Left ventricle myocardium inferior (tissue), 1 donor: ENCODE data around the gene WNT9A. TPM values are rescaled to one million over a fixed set of nuclear protein-coding genes. Genes with fewer than 3 reads are reported as not detected.
"Not testable (repeated sequence)": the region's sequence is repeated elsewhere in the genome, so short reads cannot be mapped to it uniquely, and the experiment has no call there.

Experiments used
- DNase-seq: peaks from one replicate; pipeline ENCODE4 v3.0.0-alpha.2; 2020
- H3K27ac ChIP-seq: fragments of 200-600 bp; replicated peaks from 2 replicates; pipeline ENCODE4 v1.8.0; 2021
- H3K27me3 ChIP-seq: fragments of 200-600 bp; 2 replicates; pipeline ENCODE4 v1.8.0; 2021; ENCODE audit warnings: low read depth
- H3K36me3 ChIP-seq: fragments of 200-600 bp; 2 replicates; pipeline ENCODE4 v1.8.0; 2021
- H3K4me1 ChIP-seq: fragments of 200-600 bp; 2 replicates; pipeline ENCODE4 v1.8.0; 2021
- H3K4me3 ChIP-seq: fragments of 200-600 bp; 2 replicates; pipeline ENCODE4 v1.8.0; 2021; ENCODE audit warnings: mild to moderate bottlenecking, moderate library complexity
- H3K9me3 ChIP-seq: fragments of 200-600 bp; replicated peaks from 2 replicates; pipeline ENCODE4 v1.8.0; 2021
- intact Hi-C: fragments of 100-400 bp; cut with micrococcal nuclease; formaldehyde crosslinking; loops from one replicate; pipeline ENCODE4 v1.11.0; 2022
- total RNA-seq: library from RNA; stranded (reverse); fragmentation: NEBNext Ultra II Directional; extraction: Animal tissue kit (Norgen Biotek cat#: 25700); gene quantifications from one replicate; pipeline ENCODE4 v1.2.1, GENCODE V29; 2021
- TF ChIP-seq, protein P1 (sequence below): fragments of 200-600 bp; IDR thresholded peaks from 2 replicates; pipeline ENCODE4 v1.8.0; 2021; ENCODE audit warnings: antibody characterized with exemption, mild to moderate bottlenecking, borderline replicate concordance
- donor health status: DM: no; HTN: yes; CAD: no; lungs with severe emphysema.

Gene WNT9A
- total RNA-seq, 1 donor from 2014 or later = 4.8 TPM

DNA sequence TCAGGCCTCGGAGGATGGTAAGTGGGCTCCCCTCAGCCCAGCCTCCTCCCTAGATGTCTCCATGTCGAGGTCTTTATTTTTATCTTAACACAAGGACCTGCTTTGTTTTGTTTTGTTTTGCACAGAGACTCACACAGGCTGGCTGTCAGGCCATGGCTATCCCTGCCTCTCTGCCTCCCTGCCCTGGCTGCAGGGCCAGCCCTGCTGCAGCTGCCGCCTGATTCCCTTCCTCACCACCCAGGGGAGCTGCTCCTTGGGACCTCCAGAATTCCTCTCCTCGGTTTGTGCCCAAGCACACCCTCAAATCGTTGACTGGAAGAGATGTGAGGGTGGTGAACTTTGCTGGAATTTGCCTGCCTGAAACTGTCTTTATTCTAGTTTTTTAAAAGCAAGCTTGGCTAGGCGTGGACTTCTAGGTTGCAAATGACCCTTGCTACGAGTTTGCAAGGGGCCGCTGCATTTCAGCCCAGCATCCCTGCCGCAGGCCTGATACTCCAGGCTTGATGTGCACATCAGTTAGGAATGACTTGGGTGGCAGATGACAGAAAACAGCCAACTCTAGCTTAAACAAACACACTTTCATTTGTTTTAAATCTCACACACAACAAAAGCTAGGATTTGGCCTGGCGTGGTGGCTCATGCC lies 37.1 kb downstream of the WNT9A start:
- no peaks in the 10 kb centered on the region for H3K9me3 ChIP-seq
- peaks cover 5% of the 10 kb centered on the region for H3K27me3 ChIP-seq
- no peak for DNase-seq
- intact Hi-C loops = no loop called here
- TF ChIP-seq, protein P1, sequence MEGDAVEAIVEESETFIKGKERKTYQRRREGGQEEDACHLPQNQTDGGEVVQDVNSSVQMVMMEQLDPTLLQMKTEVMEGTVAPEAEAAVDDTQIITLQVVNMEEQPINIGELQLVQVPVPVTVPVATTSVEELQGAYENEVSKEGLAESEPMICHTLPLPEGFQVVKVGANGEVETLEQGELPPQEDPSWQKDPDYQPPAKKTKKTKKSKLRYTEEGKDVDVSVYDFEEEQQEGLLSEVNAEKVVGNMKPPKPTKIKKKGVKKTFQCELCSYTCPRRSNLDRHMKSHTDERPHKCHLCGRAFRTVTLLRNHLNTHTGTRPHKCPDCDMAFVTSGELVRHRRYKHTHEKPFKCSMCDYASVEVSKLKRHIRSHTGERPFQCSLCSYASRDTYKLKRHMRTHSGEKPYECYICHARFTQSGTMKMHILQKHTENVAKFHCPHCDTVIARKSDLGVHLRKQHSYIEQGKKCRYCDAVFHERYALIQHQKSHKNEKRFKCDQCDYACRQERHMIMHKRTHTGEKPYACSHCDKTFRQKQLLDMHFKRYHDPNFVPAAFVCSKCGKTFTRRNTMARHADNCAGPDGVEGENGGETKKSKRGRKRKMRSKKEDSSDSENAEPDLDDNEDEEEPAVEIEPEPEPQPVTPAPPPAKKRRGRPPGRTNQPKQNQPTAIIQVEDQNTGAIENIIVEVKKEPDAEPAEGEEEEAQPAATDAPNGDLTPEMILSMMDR = no peak
- no peaks in the 10 kb centered on the region for H3K4me1 ChIP-seq
- no peak overlapping the region for H3K27ac ChIP-seq
- no peaks in the 10 kb centered on the region for H3K36me3 ChIP-seq
- no peak overlapping the region for H3K4me3 ChIP-seq

DNA sequence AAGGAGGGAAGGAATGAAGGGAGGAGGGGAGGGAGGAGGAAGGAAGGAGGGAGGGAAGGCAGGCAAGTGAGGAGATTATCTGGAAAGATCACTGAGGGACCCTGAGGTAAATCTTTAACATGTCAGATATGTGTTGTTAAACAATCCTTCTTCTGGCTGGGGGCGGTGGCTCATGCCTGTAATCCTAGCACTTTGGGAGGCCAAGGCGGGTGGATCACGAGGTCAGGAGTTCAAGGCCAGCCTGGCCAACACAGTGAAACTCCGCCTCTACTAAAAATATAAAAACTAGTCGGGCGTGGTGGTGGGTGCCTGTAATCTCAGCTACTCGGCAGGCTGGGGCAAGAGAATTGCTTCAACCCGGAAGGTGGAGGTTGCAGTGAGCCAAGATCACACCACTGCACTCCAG lies 37.8 kb downstream of the WNT9A start:
- DNase-seq, H3K4me3 ChIP-seq, H3K27me3 ChIP-seq, intact Hi-C loops, H3K36me3 ChIP-seq, H3K4me1 ChIP-seq, H3K9me3 ChIP-seq, H3K27ac ChIP-seq: not testable (repeated sequence)

DNA sequence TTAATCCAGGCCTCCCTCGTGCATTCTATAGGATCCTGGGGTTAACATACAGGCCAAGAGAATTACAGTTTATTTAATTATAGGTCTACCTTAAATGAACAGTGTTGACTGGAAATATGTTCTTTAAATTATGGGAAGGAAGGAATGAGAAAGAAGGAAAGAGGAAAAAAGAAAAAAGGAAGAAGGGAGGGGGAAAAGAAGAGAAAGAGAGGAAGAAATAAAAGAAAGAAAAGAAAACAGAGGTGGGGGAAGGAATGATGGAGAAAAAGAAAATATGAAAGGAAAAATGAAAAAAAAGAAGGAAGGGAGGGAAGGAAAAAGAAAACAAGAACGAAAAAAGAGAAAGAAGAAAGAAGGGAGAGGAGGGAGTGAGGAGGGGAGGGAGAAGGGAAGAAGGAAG lies 38.5 kb downstream of the WNT9A start:
- Histone ChIP-seq H3K27ac (no peak overlapping the region), H3K4me3 (no peak overlapping the region), H3K27me3 (peaks cover 5% of the 10 kb centered on the region), H3K9me3 (no peaks in the 10 kb centered on the region), H3K36me3 (no peaks in the 10 kb centered on the region), H3K4me1 (no peaks in the 10 kb centered on the region)
- DNase-seq = no peak
- intact Hi-C loops = no loop called here
- TF ChIP-seq, protein P1 = no peak

DNA sequence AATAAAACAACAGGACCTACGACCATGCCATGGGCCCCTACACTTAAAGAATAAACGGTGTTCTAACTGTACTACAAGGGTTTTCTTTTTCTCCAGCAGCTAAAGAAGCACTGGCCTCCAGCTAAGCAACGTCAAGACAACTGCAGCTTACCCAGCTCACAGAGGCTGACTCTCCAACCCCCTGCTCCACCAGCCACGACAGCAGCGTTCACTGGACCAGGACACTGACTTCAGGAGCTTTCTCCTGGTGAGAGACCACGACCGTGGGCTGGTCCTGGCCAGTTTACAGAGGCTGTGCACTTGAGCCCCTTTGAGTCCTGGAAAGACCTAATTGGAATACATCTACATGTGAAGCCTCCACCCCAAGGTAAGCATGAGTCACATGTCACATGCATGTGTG lies 39.4 kb downstream of the WNT9A start:
- Histone ChIP-seq H3K4me3 (no peak overlapping the region), H3K36me3 (no peaks in the 10 kb centered on the region), H3K4me1 (no peaks in the 10 kb centered on the region), H3K27ac (no peak overlapping the region), H3K27me3 (peaks cover 5% of the 10 kb centered on the region), H3K9me3 (no peaks in the 10 kb centered on the region)
- TF ChIP-seq, protein P1 = no peak
- intact Hi-C loops = no loop called here
- DNase-seq = no peak

DNA sequence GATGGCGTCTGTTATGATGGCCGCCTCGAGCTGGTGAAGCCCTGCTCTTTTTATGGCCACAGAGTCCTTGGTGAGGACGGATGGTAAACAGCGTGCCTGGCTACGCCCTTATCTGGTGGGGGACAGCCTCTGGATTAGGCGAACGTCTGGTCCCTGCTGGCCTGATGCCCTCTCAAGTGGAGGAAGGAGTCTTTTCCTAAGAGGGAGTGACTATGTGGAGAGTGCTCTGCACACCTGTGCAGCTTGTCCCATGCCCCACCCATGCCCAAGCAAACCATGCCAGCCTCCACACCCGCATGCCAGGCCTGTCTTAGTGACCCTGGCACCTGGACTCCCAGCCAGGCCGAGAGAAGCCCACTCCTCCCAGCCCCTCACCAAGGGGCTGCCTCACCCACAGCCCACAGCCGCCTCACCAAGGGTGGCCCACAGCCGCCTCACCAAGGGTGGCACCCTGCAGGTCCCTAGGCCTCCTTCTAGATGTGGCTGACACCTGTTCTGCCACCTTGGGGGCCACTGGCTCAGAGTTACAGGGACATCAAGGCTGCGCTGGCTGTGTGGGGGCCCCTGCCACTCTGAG lies 40.2 kb downstream of the WNT9A start:
- TF ChIP-seq, protein P1 = no peak
- H3K4me3 ChIP-seq = no peak overlapping the region
- H3K9me3 ChIP-seq = no peaks in the 10 kb centered on the region
- H3K27ac ChIP-seq = no peak overlapping the region
- peaks cover 5% of the 10 kb centered on the region for H3K27me3 ChIP-seq
- H3K4me1 ChIP-seq = no peaks in the 10 kb centered on the region
- no peak for DNase-seq
- intact Hi-C loops = no loop called here
- no peaks in the 10 kb centered on the region for H3K36me3 ChIP-seq

DNA sequence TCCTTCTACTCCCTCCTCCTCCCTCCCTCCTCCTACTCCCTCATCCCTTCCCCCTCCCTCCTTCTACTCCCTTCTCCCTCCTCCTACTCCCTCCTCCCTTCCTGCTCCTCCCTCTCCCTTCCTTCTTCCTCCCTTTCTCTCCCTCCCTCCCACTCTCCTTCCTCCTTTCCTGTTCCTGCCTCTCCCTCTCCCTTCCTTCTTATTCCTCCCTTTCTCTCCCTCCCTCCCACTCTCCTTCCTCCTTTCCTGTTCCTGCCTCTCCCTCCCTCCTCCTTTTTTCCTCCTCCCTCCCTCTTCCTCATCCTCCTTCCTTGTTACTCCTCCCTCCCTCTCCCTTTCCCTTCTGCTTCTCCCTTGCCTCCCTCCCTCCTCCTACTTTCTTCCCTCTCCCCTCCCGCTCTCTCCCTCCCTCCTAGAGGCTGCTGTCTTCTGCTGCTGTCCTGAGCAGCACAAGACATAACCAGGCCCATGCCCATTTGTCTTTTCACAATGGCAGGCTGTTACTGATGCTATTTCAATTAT lies 41.1 kb downstream of the WNT9A start:
- intact Hi-C loops = no loop called here
- TF ChIP-seq, protein P1 = no peak
- no peak for DNase-seq
- Histone ChIP-seq H3K9me3 (no peaks in the 10 kb centered on the region), H3K36me3 (no peaks in the 10 kb centered on the region), H3K4me3 (no peak overlapping the region), H3K4me1 (no peaks in the 10 kb centered on the region), H3K27me3 (peaks cover 5% of the 10 kb centered on the region), H3K27ac (no peak overlapping the region)
